GM21381 (cell line): Measurements from ENCODE around the gene KIAA0825.
A peak's percentile ranks its signal among the peaks of the same experiment; 100 is the strongest.

ENCODE experiments used
- ATAC-seq: cut with Tn5 transposase; IDR thresholded peaks from one replicate; pipeline ENCODE4 v1.9.1; 2021; ENCODE audit warnings: mild to moderate bottlenecking, moderate library complexity; ENCODE audit not compliant: unreplicated experiment

Gene KIAA0825

GRCh38 chr5:94618493-94619328 is at the start of gene KIAA0825, which contains the start of gene SLF1:
Gene KIAA0825, minus strand, starts transcription at chr5:94618604. Its CDS starts 81,478 bp downstream, at chr5:94537126.
Gene SLF1, plus strand, starts transcription at chr5:94618669. Its CDS starts 10,142 bp downstream, at chr5:94628811.
- peak; percentile 96 for ATAC-seq

GRCh38 chr5:94667937-94668336 is 49.5 kb upstream of the KIAA0825 start:
- no peak for ATAC-seq

- ATAC-seq, result no peak
Measured at GRCh38 chr5:94661086-94661485, 42.7 kb upstream of the KIAA0825 start.

- no peak for ATAC-seq
Measured at GRCh38 chr5:94660506-94660905, 42.1 kb upstream of the KIAA0825 start.

GRCh38 chr5:94658272-94658671 is 39.9 kb upstream of the KIAA0825 start:
- ATAC-seq, result no peak

GRCh38 chr5:94649874-94650273 is 31.5 kb upstream of the KIAA0825 start:
- ATAC-seq, result no peak

- no peak for ATAC-seq
Measured at GRCh38 chr5:94646758-94647157, 28.4 kb upstream of the KIAA0825 start.

- no peak for ATAC-seq
Measured at GRCh38 chr5:94645053-94645452, 26.6 kb upstream of the KIAA0825 start.

- no peak for ATAC-seq
Measured at GRCh38 chr5:94640176-94640575, 21.8 kb upstream of the KIAA0825 start.

- ATAC-seq, result peak; percentile 98
Measured at GRCh38 chr5:94632024-94632423, 13.6 kb upstream of the KIAA0825 start.

GRCh38 chr5:94627191-94627590 is 8.8 kb upstream of the KIAA0825 start:
- no peak for ATAC-seq

GRCh38 chr5:94623877-94624276 is 5.5 kb upstream of the KIAA0825 start:
- ATAC-seq, result no peak

GRCh38 chr5:94623011-94623410 is 4.6 kb upstream of the KIAA0825 start:
- ATAC-seq, result no peak

GRCh38 chr5:94621763-94622162 is 3.4 kb upstream of the KIAA0825 start:
- ATAC-seq, result no peak

- no peak for ATAC-seq
Measured at GRCh38 chr5:94620256-94620655, 1.9 kb upstream of the KIAA0825 start.

GRCh38 chr5:94618029-94618492 is 343 bp downstream of the KIAA0825 start:
- ATAC-seq, result peak; percentile 32

- ATAC-seq, result no peak
Measured at GRCh38 chr5:94615862-94616261, 2.5 kb downstream of the KIAA0825 start.

GRCh38 chr5:94614156-94614805 is 4.1 kb downstream of the KIAA0825 start:
- no peak for ATAC-seq

- ATAC-seq, result no peak
Measured at GRCh38 chr5:94613583-94613982, 4.8 kb downstream of the KIAA0825 start.

GRCh38 chr5:94595281-94595840 is 23.0 kb downstream of the KIAA0825 start:
- no peak for ATAC-seq

GRCh38 chr5:94577466-94578245 is 40.7 kb downstream of the KIAA0825 start:
- peak; percentile 81 for ATAC-seq
